ENCODE measurements around the gene P4HB.

P4HB gene

GRCh38 chr17:81860756-81861568 is 627 bp upstream of the P4HB start:
- TF ChIP-seq POLR2AphosphoS5 (IDR thresholded peaks at IDR 0.05; ENCODE audit: low read depth) (peak; percentile 86), SPI1 (IDR thresholded peaks at IDR 0.05; ENCODE audit: borderline replicate concordance, low read depth) (peak; percentile 29; the same call in 1 of the 2 replicates), REST (IDR thresholded peaks at IDR 0.05; ENCODE audit: insufficient replicate concordance, low read depth) (peak; percentile 65), GABPA (IDR thresholded peaks at IDR 0.05; ENCODE audit: low read depth) (peak; percentile 93), CTCF (IDR thresholded peaks at IDR 0.05; ENCODE audit: insufficient read depth, low read length) (no peak)
- peak overlapping the region; percentile 96 for H3K27ac ChIP-seq (replicated peaks)
- peak; percentile 100 for DNase-seq (ENCODE audit: low read depth in 1 of 2, low spot score in 1 of 2)
- peak overlapping the region; percentile 62 for H3K4me3 ChIP-seq (replicated peaks; ENCODE audit: insufficient read depth, low read length)
- H3K27me3 ChIP-seq (ENCODE audit: insufficient read depth, poor library complexity, severe bottlenecking): no peaks in the 10 kb centered on the region

DNA sequence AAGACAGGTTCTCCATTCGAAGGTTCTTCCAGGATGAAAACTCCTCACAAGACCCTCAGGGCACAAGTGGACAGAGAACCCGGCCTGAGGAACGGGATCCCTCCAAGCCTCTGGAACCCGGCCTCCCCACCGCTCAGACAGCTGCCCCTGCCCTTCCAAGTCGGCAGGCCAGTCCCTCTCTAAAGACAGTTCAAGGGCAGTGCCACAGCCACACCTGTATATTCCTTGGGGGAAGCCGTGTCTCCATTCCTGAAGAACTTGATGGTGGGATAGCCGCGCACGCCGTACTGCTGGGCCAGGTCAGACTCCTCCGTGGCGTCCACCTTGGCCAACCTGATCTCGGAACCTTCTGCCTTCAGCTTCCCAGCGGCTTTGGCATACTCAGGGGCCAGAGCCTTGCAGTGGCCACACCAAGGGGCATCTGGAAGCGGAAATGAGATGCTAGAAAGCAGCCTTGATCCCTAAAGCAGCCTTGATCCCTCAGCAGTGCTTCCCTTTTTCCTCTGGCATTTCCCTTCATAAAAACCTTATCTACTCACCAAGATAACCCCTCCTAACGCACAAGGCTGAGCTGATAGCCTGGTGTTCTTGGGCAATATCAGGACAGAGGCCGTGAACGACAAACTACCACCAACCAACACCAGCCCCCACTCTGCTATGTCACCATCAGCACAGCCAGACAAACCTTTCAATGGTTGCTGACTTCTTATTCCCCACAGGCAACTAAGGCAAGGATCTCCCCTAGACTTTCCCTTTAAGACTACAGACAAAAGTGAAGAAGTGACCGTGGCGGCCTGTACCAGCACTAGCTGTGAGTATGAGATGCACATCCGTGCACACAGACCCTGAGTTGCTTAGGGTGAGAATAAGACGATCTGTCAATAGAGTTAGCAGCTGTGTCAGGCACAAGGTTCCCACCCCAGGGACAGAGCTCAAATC is 1.1 kb downstream of the P4HB start:
- Histone ChIP-seq H3K4me3 (replicated peaks; ENCODE audit: insufficient read depth, low read length) (peak overlapping the region; percentile 89), H3K27ac (replicated peaks) (peak overlapping the region; percentile 91), H3K27me3 (ENCODE audit: insufficient read depth, poor library complexity, severe bottlenecking) (no peaks in the 10 kb centered on the region)
- peak; percentile 32 to 57 for DNase-seq (ENCODE audit: low read depth in 1 of 2, low spot score in 1 of 2)
- TF ChIP-seq GABPA (IDR thresholded peaks at IDR 0.05; ENCODE audit: low read depth) (no peak), SPI1 (IDR thresholded peaks at IDR 0.05; ENCODE audit: borderline replicate concordance, low read depth) (no peak), CTCF (IDR thresholded peaks at IDR 0.05; ENCODE audit: insufficient read depth, low read length) (no peak), POLR2AphosphoS5 (IDR thresholded peaks at IDR 0.05; ENCODE audit: low read depth) (peak; percentile 28), REST (IDR thresholded peaks at IDR 0.05; ENCODE audit: insufficient replicate concordance, low read depth) (no peak)

- peak; percentile 68 to 73 for DNase-seq (ENCODE audit: low read depth in 1 of 2, low spot score in 1 of 2)
Measured at GRCh38 chr17:81858170-81858966, 2.0 kb downstream of the P4HB start.

More at GRCh38 chr17:81858170-81858966, 2.0 kb downstream of the P4HB start:
- Histone ChIP-seq H3K4me3 (replicated peaks; ENCODE audit: insufficient read depth, low read length) (peak overlapping the region; percentile 89), H3K27ac (replicated peaks) (peak overlapping the region; percentile 91), H3K27me3 (ENCODE audit: insufficient read depth, poor library complexity, severe bottlenecking) (no peaks in the 10 kb centered on the region)
- TF ChIP-seq REST (IDR thresholded peaks at IDR 0.05; ENCODE audit: insufficient replicate concordance, low read depth): no peak
- peak; percentile 37; the same call in 1 of the 2 replicates for TF ChIP-seq POLR2AphosphoS5 (IDR thresholded peaks at IDR 0.05; ENCODE audit: low read depth)

Data from HL-60 (cell line).